HepG2 (cell line): ENCODE data around the gene DBN1. TPM values are rescaled to one million over a fixed set of nuclear protein-coding genes. Genes with fewer than 3 reads are reported as not detected.

Experiments
- ATAC-seq: fragments of 200-7000 bp; cut with Tn5 transposase; 3 replicates; pipeline ENCODE4 v1.9.1; 2020; ENCODE audit warnings: mild to moderate bottlenecking, moderate library complexity
- BruUV-seq: library from RNA; stranded (reverse); fragments of 400-500 nt; replicated peaks from 2 replicates; lab custom pipeline; 2021; lab: Mats Ljungman, UMichigan
- CTCF ChIA-PET: fragments of 300-600 bp; formaldehyde crosslinking; extraction: SDS; loops from one replicate; lab custom pipeline; 2021; ENCODE audit warnings: low total read pairs, inconsistent platforms, low intra/inter-chr PET ratio; lab: Yijun Ruan, JAX
- POLR2A ChIA-PET: fragments of 350-600 bp; sonication (Branson Sonifier 250); formaldehyde crosslinking; loops from one replicate; lab custom pipeline; 2020; ENCODE audit warnings: antibody characterized with exemption, inconsistent platforms; lab: Yijun Ruan, JAX
- DNase-seq: peaks from one replicate; pipeline ENCODE4 v3.0.0-alpha.2; 2015; ENCODE audit warnings: low spot score
- FAIRE-seq: peaks from 3 replicates; lab custom pipeline; 2011; peaks lifted over from hg19 to GRCh38; lab: Jason Lieb, UNC
- H2AFZ ChIP-seq: one replicate; pipeline ENCODE4 v1.6.1; 2011; ENCODE audit warnings: low read length, inconsistent platforms
- H3K27ac ChIP-seq: fragments of 300-600 bp; 3 replicates; pipeline ENCODE4 v1.8.0; 2011; ENCODE audit warnings: mixed run types, mild to moderate bottlenecking, mixed read lengths, low read length, inconsistent platforms; ENCODE audit not compliant: insufficient read depth; ENCODE audit errors: extremely low read length
- H3K27me3 ChIP-seq, 2 experiments: fragments of 200-600 bp in 1 of 2; 2 replicates in 1 of 2; 3 replicates in 1 of 2; pipeline versions ENCODE4 v1.6.0 to v1.8.0; 2011; ENCODE audit warnings: low read length in 2 of 2, mild to moderate bottlenecking in 2 of 2, moderate library complexity in 2 of 2, inconsistent platforms in 1 of 2; ENCODE audit not compliant: insufficient read depth in 2 of 2, control insufficient read depth in 1 of 2
- H3K36me3 ChIP-seq, 2 experiments: fragments of 200-600 bp in 1 of 2; replicated peaks in 1 of 2; 2 replicates in 1 of 2; 3 replicates in 1 of 2; pipeline versions ENCODE4 v1.5.1 to v1.8.0; 2011; ENCODE audit warnings: low read length in 2 of 2, inconsistent platforms in 1 of 2; ENCODE audit not compliant: insufficient read depth in 2 of 2, control insufficient read depth in 1 of 2
- H3K4me1 ChIP-seq: 2 replicates; pipeline ENCODE4 v1.5.1; 2012; ENCODE audit warnings: low read length, inconsistent platforms; ENCODE audit not compliant: insufficient read depth
- H3K4me2 ChIP-seq: 2 replicates; pipeline ENCODE4 v1.6.0; 2011; ENCODE audit warnings: low read depth, low read length, inconsistent platforms
- H3K4me3 ChIP-seq, 3 experiments: fragments of 200-600 bp in 1 of 3; sonication (generic), shearing (Covaris generic) in 1 of 3; replicated peaks in 1 of 3; 2 replicates each; pipeline ENCODE4 v1.5.1; 2011 to 2016; ENCODE audit warnings: low read length in 3 of 3, inconsistent platforms in 2 of 3, low read depth in 2 of 3, mild to moderate bottlenecking in 2 of 3, control low read depth in 1 of 3, mixed read lengths in 1 of 3; ENCODE audit not compliant: insufficient read depth in 1 of 3
- H3K79me2 ChIP-seq: one replicate; pipeline ENCODE4 v1.6.1; 2011; ENCODE audit warnings: low read length, inconsistent platforms; ENCODE audit not compliant: insufficient read depth
- H3K9ac ChIP-seq: 2 replicates; pipeline ENCODE4 v1.6.0; 2011; ENCODE audit warnings: mild to moderate bottlenecking, low read depth, low read length, inconsistent platforms; ENCODE audit not compliant: insufficient read depth
- H3K9me3 ChIP-seq: 2 replicates; pipeline ENCODE4 v1.5.1; 2012; ENCODE audit warnings: mild to moderate bottlenecking, low read length
- H4K20me1 ChIP-seq: 2 replicates; pipeline ENCODE4 v1.6.0; 2011; ENCODE audit warnings: inconsistent platforms, mild to moderate bottlenecking, low read length, moderate library complexity; ENCODE audit not compliant: insufficient read depth
- BHLHE40 ChIP-seq: IDR thresholded peaks from 2 replicates; pipeline ENCODE4 v1.6.1; 2011; ENCODE audit warnings: low read length, improper control_type of control experiment
- FOXK1 ChIP-seq: sonication (generic); formaldehyde crosslinking; IDR thresholded peaks from 2 replicates; pipeline ENCODE4 v1.4.0; 2020; ENCODE audit warnings: low read depth, missing genetic modification reagents, borderline replicate concordance
- IRF9 ChIP-seq: sonication (generic); formaldehyde crosslinking; IDR thresholded peaks from 2 replicates; pipeline ENCODE4 v1.8.0; 2022; ENCODE audit warnings: missing genetic modification reagents, mild to moderate bottlenecking, borderline replicate concordance
- NAIF1 ChIP-seq: sonication (generic); formaldehyde crosslinking; IDR thresholded peaks from 2 replicates; pipeline ENCODE4 v1.5.0; 2020; ENCODE audit warnings: mild to moderate bottlenecking, missing genetic modification reagents, borderline replicate concordance
- RFX3 ChIP-seq: IDR thresholded peaks from 2 replicates; pipeline ENCODE4 v1.6.1; 2016; ENCODE audit warnings: missing biosample characterization, missing genetic modification reagents
- ZC3H13 ChIP-seq: sonication (generic); formaldehyde crosslinking; IDR thresholded peaks from 2 replicates; pipeline ENCODE4 v1.8.1; 2023; ENCODE audit warnings: mild to moderate bottlenecking, missing genetic modification reagents, moderate library complexity
- ZNF75D ChIP-seq: sonication (generic); formaldehyde crosslinking; IDR thresholded peaks from 2 replicates; pipeline ENCODE4 v1.8.1; 2023; ENCODE audit warnings: missing genetic modification reagents, mild to moderate bottlenecking, borderline replicate concordance
- ZNF766 ChIP-seq: sonication (generic); formaldehyde crosslinking; IDR thresholded peaks from 2 replicates; pipeline ENCODE4 v1.5.0; 2020; ENCODE audit warnings: missing genetic modification reagents, borderline replicate concordance
- WGBS: methylation state at CpG from one replicate; pipeline ENCODE4 v1.1.6; 2017; ENCODE audit warnings: low lambda C conversion rate; 5-methylcytosine and 5-hydroxymethylcytosine counted together
- in situ Hi-C: cut with HindIII; loops from 2 replicates; pipeline ENCODE4 v1.10.0; 2017; ENCODE audit warnings: low pct_unique_long_range_greater_than_20kb; ENCODE audit not compliant: extremely low pct_ligation_motif_present
- intact Hi-C: fragments of 100-400 bp; cut with micrococcal nuclease; formaldehyde crosslinking; loops from one replicate; pipeline ENCODE4 v1.10.0; 2022; ENCODE audit not compliant: unreplicated experiment
- polyA plus RNA-seq, 8 experiments: library from polyadenylated mRNA; depleted of rRNA in 3 of 8; stranded (reverse) in 7 of 8; unstranded in 1 of 8; fragments of >200 nt; fragmentation: Illumina TruSeq in 4 of 8; extraction: Trizol in 4 of 8; gene quantifications; 2 replicates each; pipeline versions ENCODE4 v1.2.1 to v1.2.3, GENCODE V29; 2011 to 2016; ENCODE audit warnings: low read depth in 4 of 8, missing spikeins in 1 of 8, mixed read lengths in 1 of 8; ENCODE audit not compliant: insufficient read depth in 1 of 8
- total RNA-seq, 5 experiments: library from RNA; depleted of rRNA; stranded (reverse); fragments of >200 nt; fragmentation: Illumina TruSeq; extraction: Trizol; gene quantifications; 2 replicates each; pipeline ENCODE4 v1.2.3, GENCODE V29; 2016; ENCODE audit warnings: low read depth in 1 of 5

Gene DBN1
- total and polyA plus RNA-seq, 2 of the 13 experiments (the other 11 are each of a cell fraction or from before 2014, with no cell fraction given): 27.0 to 37.3 TPM

- ATAC-seq (no peak), DNase-seq (no peak), FAIRE-seq (no peak)
- ChIA-PET POLR2A (no interaction called here), CTCF (no interaction called here)
- Histone ChIP-seq H3K4me2 (no peak overlapping the region), H4K20me1 (no peaks in the 10 kb centered on the region; the same call in 1 of the 2 replicates), H3K27me3 (no peaks in the 10 kb centered on the region), H3K4me1 (peaks cover 13% of the 10 kb centered on the region), H3K9me3 (no peaks in the 10 kb centered on the region), H2AFZ (no peak overlapping the region), H3K79me2 (peaks cover 6% of the 10 kb centered on the region), H3K4me3 (no peak overlapping the region), H3K36me3 (peaks cover 30 to 54% of the 10 kb centered on the region in 2 experiments; a peak in 4 of 5 replicates), H3K9ac (no peak overlapping the region), H3K27ac (no peak overlapping the region)
- TF ChIP-seq IRF9 (CRISPR knock-in tag): no peak
- no peak for TF ChIP-seq BHLHE40
- TF ChIP-seq ZNF766 (CRISPR knock-in tag): no peak
- no peak for TF ChIP-seq NAIF1 (CRISPR knock-in tag)
- TF ChIP-seq RFX3 (CRISPR knock-in tag): no peak
- TF ChIP-seq ZNF75D (CRISPR knock-in tag): no peak
- peak; percentile 34; the same call in 1 of the 2 replicates for TF ChIP-seq ZC3H13 (CRISPR knock-in tag)
- no peak for TF ChIP-seq FOXK1
- 99% methylated on average over 15 of the region's 15 CpGs for WGBS
- intact Hi-C loops: no loop called here
- in situ Hi-C loops: no loop called here
- no TSS peak for BruUV-seq
Observed at GRCh38 chr5:177510567-177511053, 37.2 kb upstream of the DBN1 start.
